ENCODE data around the gene CCNI.

DNA sequence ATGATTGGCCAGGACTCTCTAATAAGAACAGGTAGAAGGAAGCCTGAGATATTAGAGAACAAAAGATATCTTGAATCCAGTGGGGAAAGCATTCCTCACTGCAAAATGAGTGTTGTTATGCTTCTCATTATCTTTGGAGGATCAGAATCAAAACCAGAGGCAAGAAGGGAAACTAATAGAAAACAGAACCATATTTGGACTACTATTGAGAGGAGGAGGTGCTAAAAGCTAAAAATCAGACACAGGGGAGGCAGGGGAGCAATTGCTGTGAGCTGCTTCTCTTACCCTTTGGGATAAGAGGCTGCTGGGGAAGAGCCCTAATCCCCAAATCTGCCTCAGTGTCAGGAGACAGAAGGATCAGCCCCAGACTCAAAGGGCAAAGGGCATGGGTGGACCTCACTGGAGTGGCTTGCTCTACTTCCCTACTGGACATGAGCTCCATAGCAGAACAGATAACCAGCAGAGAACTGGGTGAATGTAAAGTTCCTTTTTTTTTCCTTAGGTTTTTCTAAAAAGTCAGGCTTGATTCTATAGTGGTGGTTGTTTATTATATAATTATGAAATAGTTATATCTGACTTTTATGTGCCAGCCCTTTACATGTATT lies 66.2 kb downstream of the CCNI start:
- TF ChIP-seq POLR2A (IDR thresholded peaks at IDR 0.05; ENCODE audit: low read depth, low read length) = no peak
- no peak for TF ChIP-seq POLR2AphosphoS5 (IDR thresholded peaks at IDR 0.05; ENCODE audit: low read depth, low read length)
